Chondrocyte (in vitro differentiated cells): ENCODE data around the gene SEMG2. TPM values are rescaled to one million over a fixed set of nuclear protein-coding genes. Genes with fewer than 3 reads are reported as not detected.

Experiments
- DNase-seq: peaks from one replicate; pipeline ENCODE4 v3.0.0; 2021; ENCODE audit warnings: mixed read lengths, low spot score
- H3K27ac Mint-ChIP-seq: one replicate; pipeline ENCODE4 v1.8.0; 2021; ENCODE audit warnings: mild to moderate bottlenecking, moderate library complexity, mixed read lengths; ENCODE audit not compliant: unreplicated experiment
- H3K27me3 Mint-ChIP-seq: 2 replicates; pipeline ENCODE4 v1.8.0; 2021; ENCODE audit warnings: low read depth, mixed read lengths
- H3K36me3 Mint-ChIP-seq: 2 replicates; pipeline ENCODE4 v1.8.0; 2021; ENCODE audit warnings: low read depth, mixed read lengths
- H3K4me1 Mint-ChIP-seq: 2 replicates; pipeline ENCODE4 v1.8.0; 2021; ENCODE audit warnings: low read depth, mild to moderate bottlenecking, mixed read lengths
- H3K4me3 Mint-ChIP-seq: one replicate; pipeline ENCODE4 v1.8.0; 2021; ENCODE audit warnings: mild to moderate bottlenecking, moderate library complexity, mixed read lengths; ENCODE audit not compliant: unreplicated experiment
- H3K9me3 Mint-ChIP-seq: 2 replicates; pipeline ENCODE4 v1.8.0; 2021; ENCODE audit warnings: low read depth, mixed read lengths
- total RNA-seq: library from RNA; stranded (reverse); gene quantifications from 3 replicates; pipeline ENCODE4 v1.2.1, GENCODE V29; 2021
- TF ChIP-seq, protein P1 (sequence below): fragments of 200-600 bp; sonication (generic); IDR thresholded peaks from 2 replicates; pipeline ENCODE4 v1.5.0; 2021; ENCODE audit warnings: antibody characterized with exemption, mild to moderate bottlenecking, moderate library complexity

SEMG2 gene
- total RNA-seq, 1 donor from 2014 or later = not detected

DNA sequence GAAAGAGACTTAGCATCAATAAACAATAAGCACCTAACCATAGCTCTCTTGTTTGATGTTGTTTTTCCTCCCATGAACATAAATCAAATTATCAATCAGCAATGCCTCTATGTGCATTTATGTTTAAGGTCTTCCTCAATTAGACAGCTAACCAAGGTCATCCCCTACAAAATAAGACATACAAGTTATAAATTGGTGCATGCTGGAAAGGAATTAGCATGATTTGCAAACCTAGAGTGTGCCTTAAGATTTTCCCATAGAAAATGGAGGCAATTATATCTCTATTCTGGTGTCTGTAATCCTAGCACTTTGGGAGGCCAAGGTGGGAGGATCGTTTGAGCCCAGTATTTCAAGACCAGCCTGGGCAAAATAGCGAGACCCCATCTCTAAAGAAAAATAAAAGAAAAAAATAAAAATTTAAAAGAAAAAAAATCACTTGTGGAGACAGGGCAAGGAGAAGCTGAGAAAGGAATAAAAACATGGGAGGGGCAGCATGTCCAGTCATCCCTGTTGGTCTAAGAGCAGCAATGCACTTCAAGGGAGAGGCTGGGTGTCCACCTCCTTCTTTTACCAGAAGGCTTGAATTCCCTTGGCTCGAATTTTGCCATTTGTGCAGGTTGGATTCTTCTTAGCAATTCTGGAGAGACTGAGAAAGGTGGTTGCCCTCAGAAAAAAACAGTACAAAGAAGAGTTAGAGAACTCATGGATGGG is 42.5 kb downstream of the SEMG2 start:
- no peaks in the 10 kb centered on the region for H3K36me3 Mint-ChIP-seq
- no peaks in the 10 kb centered on the region for H3K9me3 Mint-ChIP-seq
- H3K27me3 Mint-ChIP-seq = peaks cover 48% of the 10 kb centered on the region
- no peak overlapping the region for H3K4me3 Mint-ChIP-seq
- H3K27ac Mint-ChIP-seq = no peak overlapping the region
- peaks cover 4% of the 10 kb centered on the region for H3K4me1 Mint-ChIP-seq
- no peak for DNase-seq
- TF ChIP-seq, protein P1, sequence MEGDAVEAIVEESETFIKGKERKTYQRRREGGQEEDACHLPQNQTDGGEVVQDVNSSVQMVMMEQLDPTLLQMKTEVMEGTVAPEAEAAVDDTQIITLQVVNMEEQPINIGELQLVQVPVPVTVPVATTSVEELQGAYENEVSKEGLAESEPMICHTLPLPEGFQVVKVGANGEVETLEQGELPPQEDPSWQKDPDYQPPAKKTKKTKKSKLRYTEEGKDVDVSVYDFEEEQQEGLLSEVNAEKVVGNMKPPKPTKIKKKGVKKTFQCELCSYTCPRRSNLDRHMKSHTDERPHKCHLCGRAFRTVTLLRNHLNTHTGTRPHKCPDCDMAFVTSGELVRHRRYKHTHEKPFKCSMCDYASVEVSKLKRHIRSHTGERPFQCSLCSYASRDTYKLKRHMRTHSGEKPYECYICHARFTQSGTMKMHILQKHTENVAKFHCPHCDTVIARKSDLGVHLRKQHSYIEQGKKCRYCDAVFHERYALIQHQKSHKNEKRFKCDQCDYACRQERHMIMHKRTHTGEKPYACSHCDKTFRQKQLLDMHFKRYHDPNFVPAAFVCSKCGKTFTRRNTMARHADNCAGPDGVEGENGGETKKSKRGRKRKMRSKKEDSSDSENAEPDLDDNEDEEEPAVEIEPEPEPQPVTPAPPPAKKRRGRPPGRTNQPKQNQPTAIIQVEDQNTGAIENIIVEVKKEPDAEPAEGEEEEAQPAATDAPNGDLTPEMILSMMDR = no peak

DNA sequence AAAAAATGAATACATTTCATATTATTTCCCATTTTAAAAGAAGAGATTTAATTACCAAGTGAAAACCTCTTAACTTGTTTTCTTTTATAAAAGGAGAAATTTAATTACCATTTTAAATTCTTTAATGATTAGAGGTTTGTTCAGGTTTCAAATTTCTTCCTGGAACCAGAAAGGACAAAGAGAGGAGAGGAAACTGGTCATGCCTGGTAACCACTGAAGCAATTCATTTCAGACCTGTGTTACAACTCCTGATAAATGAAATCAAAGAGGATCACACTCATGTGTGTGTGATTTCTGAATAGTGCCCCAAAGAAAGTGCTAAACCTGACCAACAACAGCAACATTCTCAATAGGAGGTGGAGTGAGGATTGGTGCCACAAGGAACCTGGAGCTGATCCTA is 45.8 kb downstream of the SEMG2 start:
- Mint-ChIP-seq H3K27me3 (peaks cover 50% of the 10 kb centered on the region), H3K27ac (no peak overlapping the region), H3K36me3 (no peaks in the 10 kb centered on the region), H3K4me1 (no peaks in the 10 kb centered on the region), H3K9me3 (no peaks in the 10 kb centered on the region), H3K4me3 (no peak overlapping the region)
- no peak for DNase-seq
- TF ChIP-seq, protein P1 = no peak

DNA sequence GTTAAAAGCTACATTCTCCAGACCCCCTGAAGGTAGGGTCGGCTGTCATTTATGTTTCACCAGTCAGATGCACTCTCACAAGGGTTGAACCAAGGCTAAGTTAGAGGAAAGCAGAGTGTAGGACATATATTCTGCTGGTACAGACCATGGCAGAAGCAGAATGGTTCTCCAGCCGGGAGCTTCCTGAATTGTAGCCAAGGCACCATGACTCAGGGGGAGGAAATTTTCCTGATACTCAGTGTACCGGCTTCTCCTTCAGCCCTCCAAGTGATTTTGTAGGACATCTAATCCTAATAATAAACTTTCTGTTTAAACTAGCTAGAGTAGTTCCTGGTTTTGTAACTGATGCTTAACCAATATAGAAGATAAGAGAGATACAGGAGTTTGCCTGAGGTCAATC is 47.4 kb downstream of the SEMG2 start:
- DNase-seq = no peak
- no peaks in the 10 kb centered on the region for H3K4me1 Mint-ChIP-seq

DNA sequence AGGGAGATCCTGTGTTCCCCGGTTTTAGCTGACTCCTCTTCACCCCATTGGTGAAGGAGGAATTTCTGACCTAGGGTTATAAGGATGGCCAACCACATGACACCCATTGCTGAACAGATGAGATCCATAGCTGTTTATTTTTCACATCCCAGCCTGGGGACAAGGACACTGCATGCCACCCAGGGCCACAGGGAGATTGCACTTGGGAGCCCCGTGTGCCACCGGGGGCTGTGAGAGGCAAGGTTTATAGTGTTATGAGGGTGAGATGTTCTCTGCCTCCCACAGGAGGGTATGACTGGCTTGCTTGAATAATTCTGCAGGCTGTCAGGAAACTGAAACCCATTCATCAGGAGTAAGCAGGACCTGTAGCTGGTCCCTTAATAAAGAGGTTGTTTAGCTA is 47.9 kb downstream of the SEMG2 start:
- Mint-ChIP-seq H3K27me3 (peaks cover 53% of the 10 kb centered on the region), H3K9me3 (no peaks in the 10 kb centered on the region), H3K4me3 (no peak overlapping the region), H3K36me3 (no peaks in the 10 kb centered on the region), H3K27ac (no peak overlapping the region), H3K4me1 (no peaks in the 10 kb centered on the region)
- TF ChIP-seq, protein P1 = no peak
- no peak for DNase-seq

More for the DNA sequence above, 47.4 kb downstream of the SEMG2 start:
- Mint-ChIP-seq H3K27ac (no peak overlapping the region), H3K27me3 (peaks cover 49% of the 10 kb centered on the region), H3K4me3 (no peak overlapping the region), H3K36me3 (no peaks in the 10 kb centered on the region), H3K9me3 (no peaks in the 10 kb centered on the region)
- TF ChIP-seq, protein P1 = no peak

DNA sequence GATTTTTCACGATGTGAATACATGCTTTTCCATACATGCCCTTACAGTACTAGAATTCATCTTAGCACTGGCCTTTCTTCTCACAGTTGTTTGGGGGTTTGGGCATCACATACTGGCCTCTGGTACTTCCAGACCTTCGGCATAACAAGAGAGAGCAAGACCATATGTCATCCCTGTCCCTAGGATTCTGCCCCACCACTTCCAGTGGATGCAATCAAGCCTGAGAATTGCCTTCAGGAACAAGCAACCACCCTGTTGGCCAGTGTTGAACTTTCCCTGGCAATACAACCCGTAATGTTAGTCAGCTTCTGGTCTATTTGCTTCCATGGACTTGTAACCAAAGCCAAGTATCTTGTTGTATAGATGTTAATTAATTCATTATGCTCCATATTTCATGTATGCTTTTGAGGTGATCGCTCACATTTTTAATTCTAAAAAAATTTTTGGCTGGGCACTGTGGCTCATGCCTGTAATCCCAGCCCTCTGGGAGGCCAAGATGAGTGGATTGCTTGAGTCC is 48.6 kb downstream of the SEMG2 start:
- Mint-ChIP-seq H3K27ac (no peak overlapping the region), H3K4me1 (no peaks in the 10 kb centered on the region), H3K36me3 (no peaks in the 10 kb centered on the region), H3K27me3 (peaks cover 54% of the 10 kb centered on the region), H3K9me3 (no peaks in the 10 kb centered on the region), H3K4me3 (no peak overlapping the region)
- DNase-seq = no peak
- TF ChIP-seq, protein P1 = no peak

Other genes with a start within 250 kb of the SEMG2 start
- gene KCNS1, start 120.2 kb upstream of the SEMG2 start, total RNA-seq = 0.55 to 1.1 TPM (median 0.59 TPM) in 3 replicates
- not detected in 3 replicates for gene WFDC5, start 106.2 kb upstream of the SEMG2 start, total RNA-seq
- not detected in 3 replicates for gene WFDC12, start 96.9 kb upstream of the SEMG2 start, total RNA-seq
- gene PI3, start 46.5 kb upstream of the SEMG2 start, total RNA-seq = not detected in 3 replicates
- not detected in 3 replicates for gene SEMG1, start 14.3 kb upstream of the SEMG2 start, total RNA-seq
- 0.40 to 1.3 TPM in 2 of 3 replicates, not detected in the other for gene SLPI, start 33.2 kb downstream of the SEMG2 start, total RNA-seq
- not detected in 3 replicates for gene RBPJL, start 85.5 kb downstream of the SEMG2 start, total RNA-seq
- 0.10 to 0.26 TPM in 2 of 3 replicates, not detected in the other for gene MATN4, start 86.9 kb downstream of the SEMG2 start, total RNA-seq
- gene SDC4, start 127.1 kb downstream of the SEMG2 start, total RNA-seq = 17.1 to 21.4 TPM (median 21.2 TPM) in 3 replicates
- 18.1 to 18.8 TPM (median 18.3 TPM) in 3 replicates for gene SYS1, start 141.8 kb downstream of the SEMG2 start, total RNA-seq
- gene TP53TG5, start 157.0 kb downstream of the SEMG2 start, total RNA-seq = not detected in 3 replicates
- gene DBNDD2, start 186.9 kb downstream of the SEMG2 start, total RNA-seq = 11.3 to 47.0 TPM (median 46.6 TPM) in 3 replicates
- 100.0 to 116 TPM (median 105 TPM) in 3 replicates for gene PIGT, start 194.8 kb downstream of the SEMG2 start, total RNA-seq
- gene WFDC2, start 248.4 kb downstream of the SEMG2 start, total RNA-seq = not detected in 3 replicates